Fibroblast of lung (primary cell): Measurements from ENCODE around the gene ADAMTS14. TPM values are rescaled to one million over a fixed set of nuclear protein-coding genes. Genes with fewer than 3 reads are reported as not detected.

Experiments used
- DNase-seq, 2 donors: peaks; one replicate each; pipeline versions ENCODE4 v3.0.0 to v3.0.0-alpha.2; 2010; ENCODE audit warnings: low read depth in 2 of 2
- H2AFZ ChIP-seq: 2 replicates; pipeline ENCODE4 v1.5.1; 2012; ENCODE audit warnings: low read length, control low read depth, inconsistent platforms
- H3K27ac ChIP-seq: 2 replicates; pipeline ENCODE4 v1.5.1; 2011; ENCODE audit warnings: low read length, control low read depth; ENCODE audit not compliant: insufficient read depth
- H3K27me3 ChIP-seq: 2 replicates; pipeline ENCODE4 v1.5.1; 2011; ENCODE audit warnings: mild to moderate bottlenecking, low read length; ENCODE audit not compliant: control insufficient read depth, insufficient read depth
- H3K36me3 ChIP-seq: 2 replicates; pipeline ENCODE4 v1.5.1; 2011; ENCODE audit warnings: low read length; ENCODE audit not compliant: control insufficient read depth, insufficient read depth
- H3K4me1 ChIP-seq: 2 replicates; pipeline ENCODE4 v1.5.1; 2011; ENCODE audit warnings: low read length; ENCODE audit not compliant: control insufficient read depth, insufficient read depth; ENCODE audit errors: extremely low read depth
- H3K4me2 ChIP-seq: 2 replicates; pipeline ENCODE4 v1.5.1; 2011; ENCODE audit warnings: low read length, control low read depth; ENCODE audit not compliant: insufficient read depth; ENCODE audit errors: extremely low read depth
- H3K4me3 ChIP-seq, 4 experiments: fragments of 200-600 bp in 1 of 4; sonication (generic) in 1 of 4; replicated peaks in 1 of 4; 2 replicates each; pipeline ENCODE4 v1.5.1; 2011 to 2016; ENCODE audit warnings: low read length in 4 of 4, low read depth in 3 of 4, mild to moderate bottlenecking in 3 of 4, control low read depth in 2 of 4, inconsistent platforms in 1 of 4, mixed read lengths in 1 of 4; ENCODE audit not compliant: insufficient read depth in 1 of 4; ENCODE audit errors: control extremely low read depth in 1 of 4
- H3K79me2 ChIP-seq: 2 replicates; pipeline ENCODE4 v1.5.1; 2012; ENCODE audit warnings: mild to moderate bottlenecking, low read length, inconsistent platforms; ENCODE audit not compliant: control insufficient read depth, insufficient read depth
- H3K9ac ChIP-seq: 2 replicates; pipeline ENCODE4 v1.5.1; 2011; ENCODE audit warnings: mild to moderate bottlenecking, low read length, control low read depth; ENCODE audit not compliant: insufficient read depth
- H3K9me3 ChIP-seq: 2 replicates; pipeline ENCODE4 v1.5.1; 2012; ENCODE audit warnings: low read depth, low read length; ENCODE audit not compliant: control insufficient read depth, insufficient read depth
- H4K20me1 ChIP-seq: 2 replicates; pipeline ENCODE4 v1.5.1; 2011; ENCODE audit warnings: low read length; ENCODE audit not compliant: control insufficient read depth, insufficient read depth; ENCODE audit errors: extremely low read depth
- EZH2 ChIP-seq: IDR thresholded peaks from 2 replicates; pipeline ENCODE4 v1.5.1; 2012; ENCODE audit warnings: low read length, control low read depth, mild to moderate bottlenecking; ENCODE audit errors: missing control alignments
- polyA plus RNA-seq, 2 donors: library from polyadenylated mRNA; depleted of rRNA in 1 of 2; stranded (reverse) in 1 of 2; unstranded in 1 of 2; fragments of >200 nt; gene quantifications; 2 replicates each; pipeline ENCODE4 v1.2.1, GENCODE V29; 2011 to 2012; ENCODE audit warnings: missing spikeins in 1 of 2
- total RNA-seq: library from RNA; depleted of rRNA; stranded (reverse); fragments of >200 nt; gene quantifications from 2 replicates; pipeline ENCODE4 v1.2.1, GENCODE V29; 2014
- TF ChIP-seq, protein P1 (sequence below), 2 donors: IDR thresholded peaks in 1 of 2; conservative IDR thresholded peaks in 1 of 2; 1 replicate in 1 of 2; 2 replicates in 1 of 2; pipeline ENCODE4 v1.5.1; 2011 to 2012; ENCODE audit warnings: low read length in 2 of 2, control low read depth in 1 of 2, inconsistent platforms in 1 of 2, low read depth in 1 of 2, mild to moderate bottlenecking in 1 of 2

ADAMTS14 gene
- total and polyA plus RNA-seq, 2 donors (not counting 1 experiment from before 2014, with no cell fraction given), result 4.1 to 6.2 TPM

DNA sequence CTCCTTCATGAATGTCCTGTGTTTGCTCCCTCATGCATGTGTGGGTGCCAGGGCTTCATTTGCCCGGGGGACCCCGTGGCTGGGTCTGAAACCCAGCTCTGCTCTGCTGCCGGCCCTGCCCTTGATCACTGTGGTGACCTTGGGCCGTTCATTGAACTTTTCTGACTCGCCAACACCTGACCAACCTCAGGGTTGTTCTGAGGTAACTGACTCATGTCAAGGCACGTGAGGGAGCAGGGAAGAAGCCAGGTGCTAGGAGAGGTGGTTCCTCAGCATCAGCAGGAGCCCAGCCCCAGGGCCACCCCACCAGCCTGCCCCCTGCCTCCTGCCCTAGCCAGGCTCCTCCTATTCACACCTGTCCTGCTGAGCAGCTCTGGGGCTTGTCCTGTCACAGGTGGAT is 64.9 kb downstream of the ADAMTS14 start:
- no peak overlapping the region for H2AFZ ChIP-seq
- no peak for TF ChIP-seq EZH2
- TF ChIP-seq, protein P1, sequence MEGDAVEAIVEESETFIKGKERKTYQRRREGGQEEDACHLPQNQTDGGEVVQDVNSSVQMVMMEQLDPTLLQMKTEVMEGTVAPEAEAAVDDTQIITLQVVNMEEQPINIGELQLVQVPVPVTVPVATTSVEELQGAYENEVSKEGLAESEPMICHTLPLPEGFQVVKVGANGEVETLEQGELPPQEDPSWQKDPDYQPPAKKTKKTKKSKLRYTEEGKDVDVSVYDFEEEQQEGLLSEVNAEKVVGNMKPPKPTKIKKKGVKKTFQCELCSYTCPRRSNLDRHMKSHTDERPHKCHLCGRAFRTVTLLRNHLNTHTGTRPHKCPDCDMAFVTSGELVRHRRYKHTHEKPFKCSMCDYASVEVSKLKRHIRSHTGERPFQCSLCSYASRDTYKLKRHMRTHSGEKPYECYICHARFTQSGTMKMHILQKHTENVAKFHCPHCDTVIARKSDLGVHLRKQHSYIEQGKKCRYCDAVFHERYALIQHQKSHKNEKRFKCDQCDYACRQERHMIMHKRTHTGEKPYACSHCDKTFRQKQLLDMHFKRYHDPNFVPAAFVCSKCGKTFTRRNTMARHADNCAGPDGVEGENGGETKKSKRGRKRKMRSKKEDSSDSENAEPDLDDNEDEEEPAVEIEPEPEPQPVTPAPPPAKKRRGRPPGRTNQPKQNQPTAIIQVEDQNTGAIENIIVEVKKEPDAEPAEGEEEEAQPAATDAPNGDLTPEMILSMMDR (conservative IDR thresholded peaks at IDR 0.05 in 1 of 2, IDR thresholded peaks at IDR 0.05 in 1 of 2; ENCODE audit: low read depth in 1 of 2, low read length in 2 of 2), result no peak

DNA sequence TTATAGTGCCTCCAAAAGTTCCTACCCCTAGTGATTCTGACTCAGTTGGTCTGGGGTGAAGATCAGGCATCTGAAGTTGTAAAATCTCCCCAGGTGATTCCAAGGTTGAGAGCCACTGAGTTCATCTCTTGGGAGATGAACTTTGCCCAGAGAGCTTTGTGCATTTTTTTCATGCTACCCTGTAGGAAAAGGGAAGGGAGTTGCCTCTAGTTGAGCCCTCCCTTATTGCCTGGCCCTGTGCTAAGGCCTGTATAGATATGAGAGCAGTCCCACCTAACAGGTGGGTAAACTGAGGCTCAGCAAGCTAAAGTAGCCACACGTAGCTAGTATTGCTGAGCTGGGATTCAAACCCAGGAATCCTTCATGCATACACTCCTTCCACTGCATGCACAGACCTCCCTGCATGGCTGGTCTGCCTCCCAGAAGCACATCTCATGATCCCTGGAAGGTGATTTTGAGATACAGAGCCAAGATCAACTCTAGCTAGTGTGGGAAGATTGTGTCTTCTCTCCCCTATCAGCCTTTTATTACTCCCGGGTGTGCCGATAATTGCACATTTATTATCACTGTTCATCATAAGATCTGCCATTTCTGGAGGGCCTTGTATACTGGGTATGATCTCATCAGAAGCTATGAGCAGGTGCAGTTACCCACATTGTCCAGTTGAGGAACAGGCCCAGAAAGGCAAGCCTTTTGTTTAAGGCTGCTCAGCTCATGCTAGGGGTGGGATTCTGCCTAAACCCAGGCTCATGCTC is 65.9 kb downstream of the ADAMTS14 start:
- no peaks in the 10 kb centered on the region for H3K79me2 ChIP-seq
- H4K20me1 ChIP-seq, result no peaks in the 10 kb centered on the region
- no peak overlapping the region for H3K9ac ChIP-seq
- no peak overlapping the region for H2AFZ ChIP-seq
- H3K4me2 ChIP-seq, result no peak overlapping the region
- no peaks in the 10 kb centered on the region for H3K4me1 ChIP-seq
- TF ChIP-seq EZH2, result no peak
- TF ChIP-seq, protein P1 (conservative IDR thresholded peaks at IDR 0.05 in 1 of 2, IDR thresholded peaks at IDR 0.05 in 1 of 2; ENCODE audit: low read depth in 1 of 2, low read length in 2 of 2), result no peak
- DNase-seq, result no peak
- no peaks in the 10 kb centered on the region for H3K36me3 ChIP-seq
- no peaks in the 10 kb centered on the region for H3K9me3 ChIP-seq
- H3K4me3 ChIP-seq, result no peak overlapping the region
- no peak overlapping the region for H3K27ac ChIP-seq
- H3K27me3 ChIP-seq, result no peaks in the 10 kb centered on the region

More for the DNA sequence above, 64.9 kb downstream of the ADAMTS14 start:
- Histone ChIP-seq H4K20me1 (no peaks in the 10 kb centered on the region), H3K4me3 (no peak overlapping the region), H3K36me3 (no peaks in the 10 kb centered on the region), H3K27me3 (no peaks in the 10 kb centered on the region), H3K9ac (no peak overlapping the region), H3K4me2 (no peak overlapping the region), H3K9me3 (no peaks in the 10 kb centered on the region), H3K79me2 (no peaks in the 10 kb centered on the region), H3K4me1 (no peaks in the 10 kb centered on the region), H3K27ac (no peak overlapping the region)
- DNase-seq, result no peak

- no peaks in the 10 kb centered on the region for H4K20me1 ChIP-seq
- no peak for DNase-seq
- no peak overlapping the region for H3K9ac ChIP-seq
- H3K4me3 ChIP-seq, result no peak overlapping the region
- TF ChIP-seq, protein P1 (conservative IDR thresholded peaks at IDR 0.05 in 1 of 2, IDR thresholded peaks at IDR 0.05 in 1 of 2; ENCODE audit: low read depth in 1 of 2, low read length in 2 of 2), result no peak
- TF ChIP-seq EZH2, result no peak
- no peaks in the 10 kb centered on the region for H3K4me1 ChIP-seq
- no peak overlapping the region for H2AFZ ChIP-seq
- H3K4me2 ChIP-seq, result no peak overlapping the region
- H3K36me3 ChIP-seq, result peaks cover 2% of the 10 kb centered on the region
- no peak overlapping the region for H3K27ac ChIP-seq
- no peaks in the 10 kb centered on the region for H3K9me3 ChIP-seq
- H3K27me3 ChIP-seq, result no peaks in the 10 kb centered on the region
- H3K79me2 ChIP-seq, result no peaks in the 10 kb centered on the region
Observed at GRCh38 chr10:70738761-70739121, 66.4 kb downstream of the ADAMTS14 start.
